Measurements from ENCODE around the gene MRNIP. TPM values are rescaled to one million over a fixed set of nuclear protein-coding genes. Genes with fewer than 3 reads are reported as not detected.
A peak's percentile ranks its signal among the peaks of the same experiment; 100 is the strongest.

Gene MRNIP
- total RNA-seq, 1 experiment from 2014 or later, result 20.2 TPM

- CTCF ChIA-PET, result no interaction called here
- TF ChIP-seq EZH2 (IDR thresholded peaks at IDR 0.05; ENCODE audit: low read length, unreplicated experiment), result no peak
- no peak for TF ChIP-seq EZH2phosphoT487 (IDR thresholded peaks at IDR 0.05; ENCODE audit: borderline replicate concordance, low read length)
- no peak for TF ChIP-seq CTCF (conservative IDR thresholded peaks at IDR 0.05; ENCODE audit: low read depth, low read length)
- H4K20me1 ChIP-seq (ENCODE audit: low read length), result no peaks in the 10 kb centered on the region
- intact Hi-C loops (cut with micrococcal nuclease), result no loop called here
- H3K27ac ChIP-seq (ENCODE audit: low read length), result no peak overlapping the region
- no peaks in the 10 kb centered on the region for H3K79me2 ChIP-seq (ENCODE audit: low read length)
- H2AFZ ChIP-seq (ENCODE audit: low read length), result no peak overlapping the region
- no peak overlapping the region for H3K9ac ChIP-seq (ENCODE audit: low read length)
- H3K9me2 ChIP-seq (replicated peaks; ENCODE audit: low read length), result no peaks in the 10 kb centered on the region
- H3K4me2 ChIP-seq (ENCODE audit: low read length), result no peak overlapping the region
- H3K4me3 ChIP-seq (ENCODE audit: low read length), result no peak overlapping the region
- DNase-seq, result no peak
- no peaks in the 10 kb centered on the region for H3K9me3 ChIP-seq (ENCODE audit: low read length)
- POLR2A ChIA-PET (ENCODE audit: unreplicated experiment), result no interaction called here
- ATAC-seq, result no peak
- no peaks in the 10 kb centered on the region for H3K4me1 ChIP-seq (ENCODE audit: insufficient read depth, low read length)
- no peaks in the 10 kb centered on the region for H3K36me3 ChIP-seq (ENCODE audit: low read depth, low read length)
- BruUV-seq (replicated peaks), result no TSS peak
- no peaks in the 10 kb centered on the region for H3F3A ChIP-seq (ENCODE audit: low read length, unreplicated experiment)
- no peaks in the 10 kb centered on the region for H3K27me3 ChIP-seq (ENCODE audit: low read length)
Measured at GRCh38 chr5:179788193-179788854, 70.3 kb downstream of the MRNIP start.

Small RNA genes within 50 kb of the gene (microRNA-seq; reads per million reads assigned to microRNA genes)
- 9.8 reads per million, percentile 36 among the genes with 10 or more reads in this experiment for gene MIR1229 (ENCODE audit: unreplicated experiment)

Other genes with a start within 250 kb of the MRNIP start
- 533 and 610 TPM in 2 replicates for gene HNRNPH1, start 235.1 kb downstream of the MRNIP start, total RNA-seq (2014; rRNA removed)
- 1.4 TPM in 1 of 2 replicates, not detected in the other for gene CBY3, start 177.8 kb downstream of the MRNIP start, total RNA-seq (2014; rRNA removed)
- gene CANX, start 159.8 kb downstream of the MRNIP start, total RNA-seq (2014; rRNA removed), result 293 and 348 TPM in 2 replicates
- gene MAML1, start 126.0 kb downstream of the MRNIP start, total RNA-seq (2014; rRNA removed), result 10.6 and 17.9 TPM in 2 replicates
- 1.5 and 3.6 TPM in 2 replicates for gene LTC4S, start 64.8 kb downstream of the MRNIP start, total RNA-seq (2014; rRNA removed)
- gene MGAT4B, start 52.0 kb downstream of the MRNIP start, total RNA-seq (2014; rRNA removed), result 88.9 and 113 TPM in 2 replicates
- 253 and 341 TPM in 2 replicates for gene SQSTM1, start 37.9 kb downstream of the MRNIP start, total RNA-seq (2014; rRNA removed)
- gene TBC1D9B, start 49.1 kb upstream of the MRNIP start, total RNA-seq (2014; rRNA removed), result 44.9 and 67.7 TPM in 2 replicates
- 31.2 and 35.4 TPM in 2 replicates for gene RNF130, start 212.9 kb upstream of the MRNIP start, total RNA-seq (2014; rRNA removed)